Urinary bladder (tissue), 4 donors: ENCODE data around the gene KCNJ8. TPM values are rescaled to one million over a fixed set of nuclear protein-coding genes. Genes with fewer than 3 reads are reported as not detected.

Experiments
- DNase-seq: peaks from one replicate; pipeline ENCODE4 v3.0.0-alpha.2; 2015; ENCODE audit errors: extremely low spot score
- H3K27ac ChIP-seq: one replicate; pipeline ENCODE4 v1.5.1; 2013; ENCODE audit warnings: low read depth, mild to moderate bottlenecking, moderate library complexity
- H3K36me3 ChIP-seq: one replicate; pipeline ENCODE4 v1.6.1; 2013; ENCODE audit warnings: mild to moderate bottlenecking, moderate library complexity; ENCODE audit not compliant: insufficient read depth
- H3K4me1 ChIP-seq: one replicate; pipeline ENCODE4 v1.6.1; 2013; ENCODE audit warnings: mild to moderate bottlenecking, moderate library complexity; ENCODE audit not compliant: insufficient read depth
- H3K4me3 ChIP-seq: one replicate; pipeline ENCODE4 v1.5.1; 2013; ENCODE audit warnings: low read depth, low read length
- WGBS: extraction: QIAGEN DNeasy Blood & Tissue Kit; methylation state at CpG from one replicate; pipeline ENCODE4 v1.1.7; 2013; 5-methylcytosine and 5-hydroxymethylcytosine counted together
- polyA plus RNA-seq: library from polyadenylated mRNA; stranded (reverse); fragments of 200-250 nt; gene quantifications from one replicate; pipeline ENCODE4 v1.2.3, GENCODE V29; 2013
- total RNA-seq: library from RNA; depleted of rRNA; stranded (reverse); fragments of >200 nt; gene quantifications from one replicate; pipeline ENCODE4 v1.2.3, GENCODE V29; 2014
- donor health status: healthy with polysubstance abuse.
- donor health status: healthy.

Gene KCNJ8
- total and polyA plus RNA-seq, 2 donors: 26.5 to 30.3 TPM

DNA sequence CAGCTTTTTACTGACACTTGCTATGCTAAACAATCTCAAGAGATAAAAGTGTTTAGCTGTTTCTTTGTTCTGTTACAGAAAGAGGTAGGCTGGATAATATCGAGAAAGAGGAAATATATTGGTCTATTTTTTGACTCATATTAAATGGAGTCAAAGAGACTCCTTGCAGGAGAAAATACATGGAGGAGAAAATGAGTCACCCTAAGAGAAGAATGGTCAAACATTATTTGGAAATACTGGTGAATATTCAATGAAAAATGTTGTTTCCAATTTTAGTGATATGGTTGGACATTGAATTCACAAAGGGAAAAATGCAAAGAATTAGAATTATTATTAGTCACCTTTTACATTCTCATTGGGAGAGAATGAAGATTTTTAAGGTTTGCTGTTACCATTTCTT is 3.2 kb downstream of the KCNJ8 start:
- no peak for DNase-seq
- Histone ChIP-seq H3K4me1 (no peaks in the 10 kb centered on the region), H3K27ac (peak overlapping the region; percentile 23), H3K36me3 (no peaks in the 10 kb centered on the region), H3K4me3 (no peak overlapping the region)
- 24% methylated on average over 1 of the region's 1 CpG for whole genome bisulfite sequencing

DNA sequence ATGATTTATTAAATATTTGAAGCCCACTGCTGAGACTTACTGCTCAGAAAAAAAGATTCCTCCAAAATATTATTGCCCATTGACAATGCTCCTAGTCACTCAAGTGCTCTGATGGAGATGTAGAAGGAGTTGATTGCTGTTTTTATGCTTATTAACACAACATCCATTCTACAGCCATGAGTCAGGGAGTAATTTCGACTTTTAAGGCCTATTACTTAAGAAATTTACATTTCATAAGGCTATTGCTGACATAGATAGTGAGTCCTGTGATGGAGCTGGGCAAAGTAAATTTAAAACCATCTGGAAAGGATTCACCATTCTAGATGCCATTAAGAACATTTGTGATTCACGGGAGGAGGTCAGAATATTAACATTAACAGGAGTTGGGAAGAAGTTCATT is 5.2 kb downstream of the KCNJ8 start:
- no peaks in the 10 kb centered on the region for H3K36me3 ChIP-seq
- H3K4me1 ChIP-seq: no peaks in the 10 kb centered on the region
- no peak overlapping the region for H3K27ac ChIP-seq
- no peak for DNase-seq
- WGBS: 78% methylated on average over 2 of the region's 2 CpGs
- no peak overlapping the region for H3K4me3 ChIP-seq

DNA sequence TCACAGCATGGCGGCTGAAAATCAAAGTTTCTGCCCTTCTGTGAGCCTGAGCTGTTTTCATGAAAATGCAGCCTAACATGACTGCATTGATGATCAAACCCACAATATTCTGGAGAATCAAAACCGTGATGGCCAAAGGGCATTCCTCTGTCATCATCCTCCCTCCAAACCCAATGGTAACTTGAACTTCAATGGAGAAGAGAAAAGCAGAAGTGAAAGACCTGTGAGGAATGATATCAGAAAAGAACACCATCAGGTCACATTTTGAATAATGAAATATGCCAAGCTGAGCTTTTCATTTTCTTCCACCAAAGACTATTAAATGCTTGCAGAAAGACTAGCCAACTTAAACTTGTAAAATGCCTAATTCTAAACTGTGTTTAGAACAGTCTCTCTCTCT is 8.1 kb downstream of the KCNJ8 start:
- WGBS: 93% methylated on average over 2 of the region's 2 CpGs
- no peak for DNase-seq

DNA sequence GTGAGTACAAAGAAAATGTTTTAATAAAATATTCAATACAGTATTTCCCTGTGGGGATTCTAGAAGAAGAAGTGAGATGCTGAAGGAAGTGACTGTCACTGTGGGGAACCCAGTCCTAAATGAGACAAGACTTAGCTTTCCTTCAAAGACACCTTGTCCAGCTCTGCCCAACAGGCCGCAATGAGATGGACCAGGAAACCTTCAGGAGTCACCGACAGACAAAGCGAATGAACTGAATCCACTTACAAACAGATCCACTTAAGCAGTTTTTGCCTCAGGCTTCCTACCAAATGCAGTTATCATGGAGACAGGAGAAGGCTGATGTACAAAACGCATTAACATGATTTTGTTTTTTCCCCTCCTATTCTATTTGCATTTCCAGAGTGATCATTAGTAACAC is 9.6 kb downstream of the KCNJ8 start:
- no peak for DNase-seq
- H3K27ac ChIP-seq: no peak overlapping the region
- no peak overlapping the region for H3K4me3 ChIP-seq
- WGBS: 93% methylated on average over 4 of the region's 4 CpGs
- no peaks in the 10 kb centered on the region for H3K4me1 ChIP-seq
- H3K36me3 ChIP-seq: no peaks in the 10 kb centered on the region

More for the DNA sequence above, 8.1 kb downstream of the KCNJ8 start:
- H3K36me3 ChIP-seq: no peaks in the 10 kb centered on the region
- H3K4me1 ChIP-seq: no peaks in the 10 kb centered on the region
- no peak overlapping the region for H3K27ac ChIP-seq
- H3K4me3 ChIP-seq: no peak overlapping the region

DNA sequence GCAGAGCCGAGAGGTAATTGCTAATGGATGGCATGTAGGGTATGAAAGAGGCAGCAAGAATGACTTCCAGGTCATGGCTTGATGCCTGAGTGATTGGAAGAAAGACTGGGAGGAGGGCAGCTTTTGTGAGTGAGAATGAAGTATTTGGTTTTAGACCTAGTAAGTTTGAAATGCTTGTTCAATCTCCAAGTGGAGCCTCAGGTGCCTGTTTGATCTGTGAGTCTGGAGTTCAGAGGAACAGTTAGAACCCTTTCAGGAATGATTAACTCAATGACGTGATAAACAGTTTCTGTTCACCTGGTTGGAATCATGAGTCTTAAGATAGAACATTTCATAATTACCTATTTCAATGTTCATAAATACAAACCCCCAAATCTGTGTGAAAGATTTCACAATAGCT is 10.4 kb downstream of the KCNJ8 start:
- no peak for DNase-seq
- Histone ChIP-seq H3K4me1 (no peaks in the 10 kb centered on the region), H3K4me3 (no peak overlapping the region), H3K36me3 (no peaks in the 10 kb centered on the region), H3K27ac (no peak overlapping the region)
- WGBS: 88% methylated on average over 2 of the region's 2 CpGs

DNA sequence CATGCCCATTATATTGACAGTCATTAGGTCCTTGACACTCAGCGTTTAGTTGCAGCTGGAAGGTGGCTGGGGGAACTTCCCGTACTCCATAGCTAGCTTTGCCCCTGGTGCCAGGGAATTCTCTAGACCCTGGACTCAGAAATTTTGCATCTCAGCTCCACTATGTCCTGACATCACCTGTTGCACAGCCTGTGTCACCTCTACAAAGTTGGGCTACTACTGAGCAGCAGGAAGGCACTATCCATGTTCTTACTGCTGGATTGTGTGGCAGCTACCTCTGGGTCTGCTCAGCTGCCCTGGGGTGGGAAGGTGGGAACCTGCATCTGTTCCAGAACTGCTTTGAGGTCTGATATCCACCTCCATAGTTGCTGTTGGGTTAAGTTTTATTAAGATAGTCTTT is 11.0 kb downstream of the KCNJ8 start:
- Histone ChIP-seq H3K27ac (no peak overlapping the region), H3K36me3 (no peaks in the 10 kb centered on the region), H3K4me3 (no peak overlapping the region), H3K4me1 (no peaks in the 10 kb centered on the region)
- 90% methylated on average over 2 of the region's 2 CpGs for WGBS
- DNase-seq: no peak

DNA sequence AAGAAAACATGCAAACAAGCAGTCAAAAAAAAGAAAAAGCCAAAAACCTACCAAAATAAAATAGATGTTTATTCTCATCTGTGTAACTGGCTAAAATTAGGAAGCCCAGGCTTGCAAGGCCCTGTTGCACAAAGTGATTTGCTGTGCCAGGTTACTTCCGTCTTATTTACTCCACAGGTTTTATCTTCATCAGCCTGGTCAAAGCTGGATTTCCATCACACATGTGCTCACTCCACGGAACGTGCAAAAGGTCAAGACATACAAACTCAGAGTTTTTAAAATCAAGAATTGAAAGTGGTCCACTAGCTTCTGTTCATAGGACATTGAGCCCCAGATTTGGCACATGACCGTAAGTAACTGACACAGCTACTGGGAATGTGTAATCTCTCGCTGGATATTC is 14.8 kb downstream of the KCNJ8 start:
- H3K4me3 ChIP-seq: no peak overlapping the region
- no peak for DNase-seq
- H3K36me3 ChIP-seq: no peaks in the 10 kb centered on the region
- 88% methylated on average over 5 of the region's 5 CpGs for WGBS
- H3K27ac ChIP-seq: no peak overlapping the region
- no peaks in the 10 kb centered on the region for H3K4me1 ChIP-seq

DNA sequence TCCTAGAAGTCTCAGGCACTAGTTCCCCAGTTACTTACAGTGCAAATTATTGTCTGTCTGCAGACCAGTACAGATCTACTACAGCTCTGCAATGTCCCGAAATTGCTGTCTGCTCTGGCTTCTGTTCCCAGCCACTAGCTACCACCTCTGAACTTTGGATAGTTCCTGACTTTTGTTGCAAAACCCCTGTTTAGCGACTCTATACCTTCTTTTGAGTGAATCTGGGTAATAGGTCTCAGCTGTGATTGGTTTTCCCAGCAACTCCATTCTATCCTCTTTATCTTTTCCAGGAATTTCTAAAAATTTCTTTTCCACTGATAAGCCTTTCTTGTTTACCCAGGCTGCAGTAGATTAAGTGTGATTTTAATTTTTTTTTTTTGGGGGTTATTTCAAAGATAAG is 16.8 kb downstream of the KCNJ8 start:
- no peak for DNase-seq
- Histone ChIP-seq H3K4me1 (no peaks in the 10 kb centered on the region), H3K27ac (no peak overlapping the region), H3K4me3 (no peak overlapping the region), H3K36me3 (no peaks in the 10 kb centered on the region)
- 38% methylated on average over 2 of the region's 2 CpGs for WGBS

DNA sequence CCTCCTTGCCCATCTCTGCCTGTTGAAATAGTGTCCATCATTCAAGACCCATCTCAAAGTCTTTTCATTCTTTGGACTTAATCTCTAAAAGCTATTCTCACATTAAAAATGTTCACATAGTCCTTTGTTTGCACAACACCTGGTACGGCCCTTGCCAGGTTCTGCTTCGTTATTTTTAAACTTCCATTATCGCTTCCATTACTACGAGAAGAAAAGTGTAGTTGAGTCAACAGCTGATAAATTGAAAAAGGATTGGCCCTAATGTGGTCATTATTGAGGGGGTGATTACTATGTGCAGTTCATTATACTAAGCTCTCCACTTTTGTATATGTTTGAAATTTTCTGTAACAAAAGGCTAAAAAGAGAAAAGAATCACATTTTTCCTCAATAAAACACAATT is 17.8 kb downstream of the KCNJ8 start:
- 98% methylated on average over 4 of the region's 4 CpGs for WGBS
- Histone ChIP-seq H3K4me3 (no peak overlapping the region), H3K36me3 (no peaks in the 10 kb centered on the region), H3K27ac (no peak overlapping the region), H3K4me1 (no peaks in the 10 kb centered on the region)
- no peak for DNase-seq

DNA sequence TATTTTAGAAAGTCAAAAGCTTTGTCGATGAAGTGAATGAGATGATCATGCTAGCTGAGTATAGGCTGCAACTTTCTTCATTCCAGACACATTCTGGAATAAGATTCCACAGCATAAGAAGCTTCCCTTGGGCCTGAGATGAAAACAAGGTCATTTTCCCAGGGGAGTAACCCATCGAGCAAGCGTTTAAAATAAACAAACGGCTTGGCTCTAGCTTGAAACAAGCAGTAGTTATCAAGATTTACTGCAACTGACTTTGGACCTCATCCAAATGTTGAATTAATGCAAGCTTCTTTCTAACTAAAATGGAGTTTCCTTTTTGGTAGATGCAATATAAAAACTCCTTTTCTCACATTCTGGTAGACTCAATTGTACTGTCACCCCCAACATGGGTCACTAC is 23.0 kb downstream of the KCNJ8 start:
- Histone ChIP-seq H3K27ac (no peak overlapping the region), H3K4me1 (no peaks in the 10 kb centered on the region), H3K36me3 (no peaks in the 10 kb centered on the region), H3K4me3 (no peak overlapping the region)
- WGBS: 7% methylated on average over 4 of the region's 4 CpGs
- DNase-seq: peak; percentile 75

DNA sequence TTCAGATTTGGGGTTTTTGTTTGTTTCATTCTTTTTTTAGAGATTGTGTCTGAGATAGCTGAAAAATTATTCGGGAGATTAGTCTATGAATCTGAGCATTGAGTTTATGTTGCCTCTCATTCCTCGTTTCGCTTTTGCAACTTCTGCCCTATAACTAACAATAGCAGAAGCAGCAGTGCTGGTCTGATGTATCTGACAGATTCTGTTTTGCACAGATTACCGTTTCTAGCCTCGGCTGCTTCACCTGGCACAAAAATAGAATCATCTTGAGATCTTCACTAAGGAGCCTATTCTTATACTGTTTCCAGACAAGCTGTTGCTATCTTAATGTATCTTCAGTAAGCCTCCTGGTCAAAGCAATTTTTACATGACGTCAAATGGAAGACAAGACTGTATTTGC is 29.2 kb downstream of the KCNJ8 start:
- 75% methylated on average over 6 of the region's 6 CpGs for WGBS

DNA sequence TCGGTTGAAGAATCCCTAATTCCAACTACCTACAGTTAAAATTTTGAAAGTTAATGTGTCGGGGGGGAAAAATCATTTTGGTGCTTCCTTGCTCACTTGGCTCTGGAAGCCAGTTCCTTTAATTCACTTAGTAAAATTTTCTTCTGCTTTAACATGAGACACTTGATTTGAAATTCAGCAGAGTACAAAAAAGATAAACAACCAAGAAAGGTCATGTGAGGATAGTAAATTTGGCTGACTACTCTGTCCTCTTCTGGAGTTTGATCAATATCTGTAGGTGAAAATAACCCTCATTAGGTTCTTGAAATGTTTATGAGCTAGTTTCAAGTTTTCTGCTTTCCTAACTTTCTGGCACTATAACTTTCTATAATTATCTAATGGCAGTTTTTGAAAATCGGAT is 43.4 kb downstream of the KCNJ8 start:
- Histone ChIP-seq H3K27ac (no peak overlapping the region), H3K4me1 (no peaks in the 10 kb centered on the region), H3K36me3 (no peaks in the 10 kb centered on the region), H3K4me3 (no peak overlapping the region)
- DNase-seq: no peak
- 56% methylated on average over 3 of the region's 3 CpGs for WGBS

More for the DNA sequence above, 29.2 kb downstream of the KCNJ8 start:
- DNase-seq: no peak
- no peak overlapping the region for H3K27ac ChIP-seq
- H3K36me3 ChIP-seq: no peaks in the 10 kb centered on the region
- H3K4me1 ChIP-seq: no peaks in the 10 kb centered on the region
- no peak overlapping the region for H3K4me3 ChIP-seq

DNA sequence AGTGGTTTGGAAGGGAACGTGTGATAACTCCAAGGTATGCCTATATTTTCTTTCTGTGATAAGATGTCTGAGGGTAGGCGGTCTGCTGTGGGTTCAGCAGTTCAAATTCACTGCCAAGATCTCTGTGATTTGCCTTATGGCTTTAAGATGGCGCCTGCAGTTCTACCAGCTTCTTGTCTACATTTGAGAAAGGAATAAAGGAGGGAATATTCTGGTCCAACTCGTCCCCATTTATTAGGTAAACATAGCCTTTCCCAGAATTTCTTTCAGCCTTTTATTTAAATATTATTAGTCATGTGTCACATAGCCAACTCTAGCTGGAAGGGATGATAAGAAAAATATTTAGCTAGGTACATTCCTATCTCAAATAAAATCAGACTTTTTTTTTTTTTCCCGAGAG is 48.8 kb downstream of the KCNJ8 start:
- Histone ChIP-seq H3K4me3 (no peak overlapping the region), H3K27ac (no peak overlapping the region), H3K4me1 (no peaks in the 10 kb centered on the region), H3K36me3 (no peaks in the 10 kb centered on the region)
- DNase-seq: no peak
- 49% methylated on average over 5 of the region's 5 CpGs for WGBS

DNA sequence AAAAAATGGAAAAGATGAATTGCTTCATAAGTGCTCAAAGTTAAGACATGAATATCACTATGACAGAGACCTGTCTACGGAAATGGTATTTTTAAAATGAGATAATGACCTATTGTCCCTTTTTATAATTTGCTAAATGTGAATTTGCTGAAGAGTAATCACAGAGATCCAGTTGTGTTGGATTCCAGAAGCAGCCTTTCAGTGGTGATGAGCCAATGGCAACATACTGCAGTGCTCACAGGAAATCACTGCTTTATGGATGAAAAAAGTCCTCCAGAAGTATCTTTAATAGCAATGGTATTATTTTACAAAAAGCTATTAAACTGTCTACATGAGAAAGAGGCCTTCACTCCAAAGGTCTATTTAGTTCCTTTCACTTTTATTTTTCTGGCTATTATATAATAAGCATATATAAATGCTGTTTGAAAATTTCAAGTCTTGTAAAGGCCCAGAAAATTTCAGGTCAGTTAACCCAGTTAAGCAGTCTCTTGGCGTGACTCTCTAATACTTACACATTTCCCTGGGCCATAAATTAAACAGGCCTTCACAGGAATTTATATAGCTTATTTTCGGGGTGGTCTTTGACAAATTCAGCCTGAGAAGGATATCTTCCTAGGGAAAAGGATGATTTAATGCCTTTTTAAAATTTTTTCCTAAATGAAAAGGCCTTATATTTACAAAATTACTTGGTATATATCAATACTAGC is 55.4 kb downstream of the KCNJ8 start:
- 33% methylated on average over 3 of the region's 3 CpGs for WGBS
- no peak for DNase-seq
- no peak overlapping the region for H3K27ac ChIP-seq

DNA sequence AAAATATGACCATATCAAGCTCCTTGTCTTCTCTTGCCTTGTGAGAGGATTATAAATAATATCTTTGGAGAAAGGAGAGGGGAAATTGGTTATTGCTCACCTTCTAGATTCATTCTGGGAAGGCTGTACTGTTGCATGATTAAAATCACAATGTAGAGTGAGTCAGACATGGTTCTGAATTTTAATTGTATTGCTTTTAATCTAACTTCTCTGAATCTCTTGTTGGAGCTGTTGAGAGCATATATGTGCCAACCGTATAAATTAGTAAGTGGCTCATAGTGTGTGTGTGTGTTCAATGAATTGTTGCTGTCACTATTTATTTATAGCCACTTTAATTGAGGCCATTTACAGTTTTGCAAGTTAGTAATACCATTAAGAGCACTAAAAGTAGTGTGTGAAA is 56.1 kb downstream of the KCNJ8 start:
- Histone ChIP-seq H3K36me3 (no peaks in the 10 kb centered on the region), H3K4me3 (no peak overlapping the region)
- WGBS: 52% methylated on average over 1 of the region's 1 CpG

More for the DNA sequence above, 55.4 kb downstream of the KCNJ8 start:
- Histone ChIP-seq H3K4me1 (no peaks in the 10 kb centered on the region), H3K4me3 (no peak overlapping the region), H3K36me3 (no peaks in the 10 kb centered on the region)

More for the DNA sequence above, 56.1 kb downstream of the KCNJ8 start:
- H3K4me1 ChIP-seq: no peaks in the 10 kb centered on the region
- no peak for DNase-seq
- H3K27ac ChIP-seq: no peak overlapping the region
